Heart right ventricle (tissue), 16 donors: ENCODE measurements around the gene SIAH3. TPM values are rescaled to one million over a fixed set of nuclear protein-coding genes. Genes with fewer than 3 reads are reported as not detected.
A peak's percentile ranks its signal among the peaks of the same experiment; 100 is the strongest.

Experiments
- ATAC-seq, 8 donors: fragments of 200-7000 bp; cut with Tn5 transposase; one replicate each; pipeline ENCODE4 v1.9.1; 2020; ENCODE audit warnings: mild to moderate bottlenecking in 8 of 8, moderate library complexity in 8 of 8, moderate number of reproducible peaks in 1 of 8
- DNase-seq, 2 donors: peaks; one replicate each; pipeline ENCODE4 v3.0.0-alpha.2; 2020
- H3K27ac ChIP-seq, 10 donors: fragments of 200-600 bp; sonication (generic) in 2 of 10; one replicate each; pipeline versions ENCODE4 v1.5.0 to v1.8.0; 2020 to 2022; ENCODE audit warnings: mild to moderate bottlenecking in 3 of 10
- H3K27me3 ChIP-seq, 7 donors: fragments of 200-600 bp; one replicate each; pipeline ENCODE4 v1.8.0; 2021 to 2022; ENCODE audit warnings: mild to moderate bottlenecking in 2 of 7
- H3K36me3 ChIP-seq, 9 donors: fragments of 200-600 bp; sonication (generic) in 1 of 9; one replicate each; pipeline versions ENCODE4 v1.5.0 to v1.8.0; 2020 to 2022; ENCODE audit warnings: mild to moderate bottlenecking in 2 of 9
- H3K4me1 ChIP-seq, 9 donors: fragments of 200-600 bp; sonication (generic) in 1 of 9; one replicate each; pipeline versions ENCODE4 v1.5.0 to v1.8.0; 2020 to 2022; ENCODE audit warnings: mild to moderate bottlenecking in 4 of 9
- H3K4me3 ChIP-seq, 10 donors: fragments of 200-600 bp; sonication (generic) in 2 of 10; one replicate each; pipeline versions ENCODE4 v1.5.0 to v1.8.0; 2020 to 2022; ENCODE audit warnings: mild to moderate bottlenecking in 7 of 10, moderate library complexity in 2 of 10
- H3K9me3 ChIP-seq, 11 donors: fragments of 200-600 bp in 10 of 11; sonication (generic) in 2 of 11; one replicate each; pipeline versions ENCODE4 v1.5.0 to v1.8.0; 2013 to 2022; ENCODE audit warnings: mild to moderate bottlenecking in 2 of 11, control low read depth in 1 of 11, moderate library complexity in 1 of 11
- WGBS, 2 donors: extraction: QIAGEN DNeasy Blood & Tissue Kit; methylation state at CpG; one replicate each; pipeline ENCODE4 v1.1.7; 2013; ENCODE audit warnings: inconsistent platforms in 1 of 2; 5-methylcytosine and 5-hydroxymethylcytosine counted together
- intact Hi-C, 10 donors: fragments of 100-400 bp; cut with DNase I; formaldehyde crosslinking; loops; one replicate each; pipeline versions ENCODE4 v1.11.1 to v1.14.2; 2022
- polyA plus RNA-seq, 2 donors: library from polyadenylated mRNA; stranded (reverse); fragments of 200-250 nt; gene quantifications; one replicate each; pipeline ENCODE4 v1.2.3, GENCODE V29; 2013
- total RNA-seq, 10 donors: library from RNA; stranded (reverse); fragmentation: NEBNext Ultra II Directional in 3 of 10; extraction: Animal tissue kit (Norgen Biotek cat#: 25700) in 3 of 10; gene quantifications; one replicate each; pipeline versions ENCODE4 v1.2.1 to v1.2.4, GENCODE V29; 2021 to 2023
- TF ChIP-seq, protein P1 (sequence below), 9 donors: fragments of 200-600 bp; sonication (generic) in 2 of 9; IDR thresholded peaks; one replicate each; pipeline versions ENCODE4 v1.5.0 to v1.8.0; 2021 to 2022; ENCODE audit warnings: antibody characterized with exemption in 9 of 9, mild to moderate bottlenecking in 5 of 9, moderate library complexity in 1 of 9
- donor health status: Arrhythmogenic right ventricular cardiomyopathy.
- donor health status: ischemic (EF 13 %, LVEDD 7.1; RV severe dilation, severe dysfunction).
- donor health status: healthy with polysubstance abuse.
- donor health status: DM: no; HTN: yes; CAD: no.
- donor health status: DM: no; HTN: no; CAD: no.
- donor health status: ischemic (EF 25% LVEDD 6.9; RV normal size, moderate dysfunction).
- donor health status: ischemic (EF 25% LVEDD 5.7; RV mildly dilated, moderate dysfunction).
- donor health status: healthy.
- donor health status: DM: yes; HTN: yes; CAD: no.
- donor health status: Ischemic cardiomyopathy.
- donor health status: ischemic (EF 35%, LVEDD 5.7; RV mildly dilated, moderate dysfunction).
- donor health status: nonischemic (EF 11% LVEDD 7.7; RV severe dilation, severe dysfunction).
- donor health status: DM: yes; HTN: yes; CAD: no.
- donor health status: PGD.
- donor health status: ischemic (EF 29% LVEDD 5.4; RV normal size, mild dysfunction).
- donor health status: nonischemic (EF 23%, LVEDD 6.1; RV moderate dilation, normal function).

SIAH3 gene
- total and polyA plus RNA-seq, 12 donors = under 0.01 to 0.10 (median 0.06) TPM; not detected in 8

DNA sequence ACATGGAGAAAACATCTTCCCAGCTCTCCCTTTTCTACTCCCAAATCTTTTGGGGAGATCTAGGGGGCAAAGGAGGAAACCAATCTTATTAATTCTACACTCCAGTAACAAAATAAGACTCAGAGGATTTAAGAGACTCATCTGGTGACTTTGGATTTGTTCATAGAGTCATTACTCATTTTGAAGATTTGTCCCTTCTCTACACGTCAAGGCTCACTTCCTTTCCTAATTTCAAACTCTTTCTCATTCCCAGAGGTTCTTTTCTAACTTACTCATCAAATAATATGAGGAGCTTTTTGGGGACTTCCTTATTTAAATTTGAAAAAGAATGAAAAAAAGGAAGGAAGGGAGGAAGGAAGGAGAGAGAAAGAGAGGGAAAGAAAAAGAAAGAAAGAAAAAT, 14.4 kb downstream of the SIAH3 start:
- TF ChIP-seq, protein P1, sequence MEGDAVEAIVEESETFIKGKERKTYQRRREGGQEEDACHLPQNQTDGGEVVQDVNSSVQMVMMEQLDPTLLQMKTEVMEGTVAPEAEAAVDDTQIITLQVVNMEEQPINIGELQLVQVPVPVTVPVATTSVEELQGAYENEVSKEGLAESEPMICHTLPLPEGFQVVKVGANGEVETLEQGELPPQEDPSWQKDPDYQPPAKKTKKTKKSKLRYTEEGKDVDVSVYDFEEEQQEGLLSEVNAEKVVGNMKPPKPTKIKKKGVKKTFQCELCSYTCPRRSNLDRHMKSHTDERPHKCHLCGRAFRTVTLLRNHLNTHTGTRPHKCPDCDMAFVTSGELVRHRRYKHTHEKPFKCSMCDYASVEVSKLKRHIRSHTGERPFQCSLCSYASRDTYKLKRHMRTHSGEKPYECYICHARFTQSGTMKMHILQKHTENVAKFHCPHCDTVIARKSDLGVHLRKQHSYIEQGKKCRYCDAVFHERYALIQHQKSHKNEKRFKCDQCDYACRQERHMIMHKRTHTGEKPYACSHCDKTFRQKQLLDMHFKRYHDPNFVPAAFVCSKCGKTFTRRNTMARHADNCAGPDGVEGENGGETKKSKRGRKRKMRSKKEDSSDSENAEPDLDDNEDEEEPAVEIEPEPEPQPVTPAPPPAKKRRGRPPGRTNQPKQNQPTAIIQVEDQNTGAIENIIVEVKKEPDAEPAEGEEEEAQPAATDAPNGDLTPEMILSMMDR (IDR thresholded peaks at IDR 0.05) = no peak
- intact Hi-C loops = no loop called here
- WGBS, 2 donors = 30 to 49% methylated on average over 1 of the region's 1 CpG

DNA sequence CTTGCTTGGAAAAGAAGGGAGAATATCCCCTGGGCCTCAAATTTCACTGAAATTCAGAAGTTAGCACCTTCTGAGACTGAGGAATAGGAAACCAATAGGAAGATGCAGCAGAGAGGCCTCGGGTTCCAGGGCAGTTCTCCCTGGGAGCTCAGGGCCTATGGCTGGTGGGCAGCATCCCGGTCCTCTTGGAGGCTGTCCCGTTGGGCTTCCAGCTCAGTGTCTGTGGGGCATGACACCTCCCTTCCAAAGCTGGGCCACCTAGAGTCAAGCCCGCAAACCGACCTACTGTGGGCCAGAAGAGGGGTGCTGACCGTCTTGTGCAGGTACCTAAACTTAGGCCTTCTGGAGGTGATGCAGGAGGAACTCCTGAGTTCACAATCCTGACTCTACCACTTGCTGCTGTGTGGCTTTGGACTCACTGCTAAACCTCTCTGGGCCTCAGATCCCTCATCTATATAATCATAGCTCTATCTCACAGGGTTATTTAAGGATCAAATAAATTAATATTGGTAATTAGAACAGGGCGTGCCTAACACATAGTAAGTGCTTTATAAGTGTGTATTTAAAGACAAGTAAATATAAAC, 17.1 kb downstream of the SIAH3 start:
- H3K36me3 ChIP-seq = no peaks in the 10 kb centered on the region
- WGBS, 2 donors = 87% methylated on average over 7 of the region's 7 CpGs
- H3K4me3 ChIP-seq = no peak overlapping the region
- no peak for DNase-seq
- no peaks in the 10 kb centered on the region for H3K9me3 ChIP-seq
- intact Hi-C loops = no loop called here
- TF ChIP-seq, protein P1 (IDR thresholded peaks at IDR 0.05) = no peak
- H3K27me3 ChIP-seq = no peaks in the 10 kb centered on the region
- peak overlapping the region in 1 of 10 donors; percentile 34 for H3K27ac ChIP-seq
- peaks cover 0 to 15% (median 3%) of the 10 kb centered on the region in 9 donors for H3K4me1 ChIP-seq
- no peak for ATAC-seq

More for the DNA sequence above, 14.4 kb downstream of the SIAH3 start:
- no peak overlapping the region for H3K27ac ChIP-seq
- DNase-seq = no peak
- no peak for ATAC-seq
- no peaks in the 10 kb centered on the region for H3K9me3 ChIP-seq
- no peak overlapping the region for H3K4me3 ChIP-seq
- no peaks in the 10 kb centered on the region for H3K36me3 ChIP-seq
- H3K4me1 ChIP-seq = peaks cover 0 to 15% (median 3%) of the 10 kb centered on the region in 9 donors
- H3K27me3 ChIP-seq = no peaks in the 10 kb centered on the region

DNA sequence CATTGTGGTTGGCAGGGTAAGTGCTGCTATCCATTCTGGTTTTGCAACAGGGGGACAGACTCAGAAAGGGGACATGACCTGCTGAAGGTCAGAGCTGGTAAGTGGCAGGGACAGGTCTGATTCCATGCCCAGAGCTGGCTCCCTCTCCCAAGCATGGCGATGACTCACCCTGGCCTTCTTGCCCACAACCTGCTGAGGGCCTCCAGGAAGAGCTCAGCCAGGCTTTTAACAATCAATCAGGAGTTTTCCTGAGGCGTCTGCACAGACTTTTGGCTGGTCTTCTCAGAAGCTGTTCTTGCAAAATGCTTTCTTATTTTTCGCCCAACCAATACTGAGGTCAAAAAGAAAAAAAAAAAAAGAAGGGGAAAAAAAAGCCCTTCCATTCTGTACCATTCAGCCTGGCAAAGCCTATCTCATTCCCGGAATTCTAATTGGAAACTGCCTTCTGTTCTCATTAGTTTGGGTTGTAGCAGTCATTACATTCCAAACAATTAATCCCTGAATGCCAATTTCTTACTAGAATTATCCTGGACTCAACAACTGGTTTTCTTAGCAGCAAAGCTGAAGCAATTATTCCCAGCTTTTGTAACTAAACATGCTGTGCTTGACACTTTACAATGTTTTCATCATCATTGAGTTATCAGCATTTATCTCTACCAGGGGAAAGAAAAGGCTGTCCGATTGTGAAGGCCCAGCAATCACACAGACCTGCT, 17.7 kb downstream of the SIAH3 start:
- H3K9me3 ChIP-seq = no peaks in the 10 kb centered on the region
- H3K4me3 ChIP-seq = no peak overlapping the region
- no peaks in the 10 kb centered on the region for H3K27me3 ChIP-seq
- peak in 7 of 8 donors; percentile 51 to 99 (median 97) for ATAC-seq
- peak; percentile 43 to 56 for DNase-seq
- peak overlapping the region in 3 of 10 donors; percentile 20 to 34 (median 30) for H3K27ac ChIP-seq
- H3K4me1 ChIP-seq = peaks cover 0 to 15% (median 3%) of the 10 kb centered on the region in 9 donors
- no peaks in the 10 kb centered on the region for H3K36me3 ChIP-seq
- 50 to 56% methylated on average over 5 of the region's 5 CpGs for whole genome bisulfite sequencing, 2 donors
- TF ChIP-seq, protein P1 (IDR thresholded peaks at IDR 0.05) = no peak
- intact Hi-C loops = no loop called here

DNA sequence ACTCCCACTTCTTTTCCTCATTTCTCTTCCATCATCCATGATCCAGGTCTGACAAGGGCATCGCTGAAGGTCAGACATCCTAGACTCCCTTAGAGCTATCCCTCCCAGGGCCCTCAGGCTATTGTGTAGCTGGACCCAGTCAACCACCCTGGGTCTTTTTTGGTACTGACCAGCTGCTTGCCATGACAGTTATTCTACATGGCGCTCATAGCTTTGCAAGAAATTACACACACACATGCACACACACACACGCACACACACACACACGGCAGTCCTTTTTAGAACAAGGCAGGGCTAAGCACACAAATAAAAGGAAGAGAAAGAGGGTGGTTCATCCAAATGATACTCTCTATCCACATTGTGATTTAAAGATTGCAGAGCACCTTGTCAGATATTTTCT, 18.3 kb downstream of the SIAH3 start:
- DNase-seq (no peak), ATAC-seq (peak in 3 of 8 donors; percentile 11 to 16 (median 16))
- peak overlapping the region in 1 of 10 donors; percentile 30 for H3K27ac ChIP-seq
- H3K9me3 ChIP-seq = no peaks in the 10 kb centered on the region
- no peaks in the 10 kb centered on the region for H3K36me3 ChIP-seq
- 84 to 88% methylated on average over 4 of the region's 4 CpGs for WGBS, 2 donors
- peaks cover 0 to 15% (median 3%) of the 10 kb centered on the region in 9 donors for H3K4me1 ChIP-seq
- no peaks in the 10 kb centered on the region for H3K27me3 ChIP-seq
- TF ChIP-seq, protein P1 (IDR thresholded peaks at IDR 0.05) = no peak
- intact Hi-C loops = no loop called here
- H3K4me3 ChIP-seq = no peak overlapping the region
